MM.1S (cell line): ENCODE results near the gene TMEM150C.

Source experiments
- DNase-seq: peaks from one replicate; pipeline ENCODE4 v3.0.0-alpha.2; 2015
- H2AFZ ChIP-seq: fragments of 300-600 bp; sonication (generic); 2 replicates; pipeline ENCODE4 v1.6.0; 2016; ENCODE audit warnings: antibody characterized with exemption, low read length
- H3F3A ChIP-seq: fragments of 300-600 bp; sonication (generic); 2 replicates; pipeline ENCODE4 v1.6.1; 2016; ENCODE audit warnings: mild to moderate bottlenecking, antibody characterized with exemption, low read length, moderate library complexity, mixed read lengths; ENCODE audit not compliant: insufficient read depth
- H3K27ac ChIP-seq: fragments of 300-600 bp; sonication (generic); 2 replicates; pipeline ENCODE4 v1.5.1; 2016; ENCODE audit warnings: mild to moderate bottlenecking, low read length
- H3K27me3 ChIP-seq: fragments of 300-600 bp; sonication (generic); replicated peaks from 2 replicates; pipeline ENCODE4 v1.6.0; 2016; ENCODE audit warnings: low read length; ENCODE audit not compliant: insufficient read depth
- H3K36me3 ChIP-seq: fragments of 300-600 bp; sonication (generic); replicated peaks from 2 replicates; pipeline ENCODE4 v1.6.1; 2016; ENCODE audit warnings: mild to moderate bottlenecking, low read length, mixed read lengths; ENCODE audit not compliant: insufficient read depth
- H3K4me1 ChIP-seq: fragments of 300-600 bp; sonication (generic); 2 replicates; pipeline ENCODE4 v1.6.1; 2016; ENCODE audit warnings: low read length, mixed read lengths
- H3K4me2 ChIP-seq: fragments of 300-600 bp; sonication (generic); 2 replicates; pipeline ENCODE4 v1.6.0; 2016; ENCODE audit warnings: low read depth, low read length
- H3K4me3 ChIP-seq: fragments of 300-600 bp; sonication (generic); 2 replicates; pipeline ENCODE4 v1.5.1; 2016; ENCODE audit warnings: low read length, mixed read lengths
- H3K79me2 ChIP-seq: fragments of 300-600 bp; sonication (generic); 2 replicates; pipeline ENCODE4 v1.6.1; 2016; ENCODE audit warnings: mixed run types, low read length, mixed read lengths
- H3K9ac ChIP-seq: fragments of 300-600 bp; sonication (generic); 2 replicates; pipeline ENCODE4 v1.6.1; 2016; ENCODE audit warnings: low read length, mixed read lengths
- H3K9me2 ChIP-seq: fragments of 300-600 bp; sonication (generic); replicated peaks from 2 replicates; pipeline ENCODE4 v1.6.1; 2016; ENCODE audit warnings: mild to moderate bottlenecking, low read length, mixed read lengths; ENCODE audit not compliant: insufficient read depth
- H3K9me3 ChIP-seq: fragments of 300-600 bp; sonication (generic); replicated peaks from 2 replicates; pipeline ENCODE4 v1.6.1; 2016; ENCODE audit warnings: mild to moderate bottlenecking, low read length, mixed read lengths; ENCODE audit not compliant: insufficient read depth
- H4K20me1 ChIP-seq: fragments of 300-600 bp; sonication (generic); 2 replicates; pipeline ENCODE4 v1.6.1; 2016; ENCODE audit warnings: mild to moderate bottlenecking, low read length, moderate library complexity, mixed read lengths; ENCODE audit not compliant: insufficient read depth
- EZH2 ChIP-seq: fragments of 300-600 bp; sonication (generic); optimal IDR thresholded peaks from 2 replicates; pipeline ENCODE3; 2017; ENCODE audit warnings: low read depth, mild to moderate bottlenecking, antibody characterized with exemption, low read length, mixed read lengths
- EZH2phosphoT487 ChIP-seq: fragments of 300-600 bp; sonication (generic); IDR thresholded peaks from 2 replicates; pipeline ENCODE4 v1.6.1; 2018; ENCODE audit warnings: antibody characterized with exemption, low read length
- TF ChIP-seq, protein P1 (sequence below): fragments of 300-600 bp; sonication (generic); IDR thresholded peaks from 2 replicates; pipeline ENCODE4 v1.5.1; 2016; ENCODE audit warnings: antibody characterized with exemption, low read length, mixed read lengths

The TMEM150C gene

GRCh38 chr4:82493721-82494425 lies 67.9 kb downstream of the TMEM150C start:
- Histone ChIP-seq H3K36me3 (no peaks in the 10 kb centered on the region), H3K9me3 (no peaks in the 10 kb centered on the region), H3K4me2 (no peak overlapping the region), H4K20me1 (no peaks in the 10 kb centered on the region), H3K27me3 (no peaks in the 10 kb centered on the region), H3K79me2 (no peaks in the 10 kb centered on the region), H3K4me3 (no peak overlapping the region), H3F3A (no peaks in the 10 kb centered on the region), H3K9me2 (no peaks in the 10 kb centered on the region), H2AFZ (no peak overlapping the region), H3K4me1 (no peaks in the 10 kb centered on the region), H3K9ac (no peak overlapping the region), H3K27ac (no peak overlapping the region)
- TF ChIP-seq EZH2 (no peak), EZH2phosphoT487 (no peak)
- TF ChIP-seq, protein P1, sequence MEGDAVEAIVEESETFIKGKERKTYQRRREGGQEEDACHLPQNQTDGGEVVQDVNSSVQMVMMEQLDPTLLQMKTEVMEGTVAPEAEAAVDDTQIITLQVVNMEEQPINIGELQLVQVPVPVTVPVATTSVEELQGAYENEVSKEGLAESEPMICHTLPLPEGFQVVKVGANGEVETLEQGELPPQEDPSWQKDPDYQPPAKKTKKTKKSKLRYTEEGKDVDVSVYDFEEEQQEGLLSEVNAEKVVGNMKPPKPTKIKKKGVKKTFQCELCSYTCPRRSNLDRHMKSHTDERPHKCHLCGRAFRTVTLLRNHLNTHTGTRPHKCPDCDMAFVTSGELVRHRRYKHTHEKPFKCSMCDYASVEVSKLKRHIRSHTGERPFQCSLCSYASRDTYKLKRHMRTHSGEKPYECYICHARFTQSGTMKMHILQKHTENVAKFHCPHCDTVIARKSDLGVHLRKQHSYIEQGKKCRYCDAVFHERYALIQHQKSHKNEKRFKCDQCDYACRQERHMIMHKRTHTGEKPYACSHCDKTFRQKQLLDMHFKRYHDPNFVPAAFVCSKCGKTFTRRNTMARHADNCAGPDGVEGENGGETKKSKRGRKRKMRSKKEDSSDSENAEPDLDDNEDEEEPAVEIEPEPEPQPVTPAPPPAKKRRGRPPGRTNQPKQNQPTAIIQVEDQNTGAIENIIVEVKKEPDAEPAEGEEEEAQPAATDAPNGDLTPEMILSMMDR, result no peak
- DNase-seq, result no peak

DNA sequence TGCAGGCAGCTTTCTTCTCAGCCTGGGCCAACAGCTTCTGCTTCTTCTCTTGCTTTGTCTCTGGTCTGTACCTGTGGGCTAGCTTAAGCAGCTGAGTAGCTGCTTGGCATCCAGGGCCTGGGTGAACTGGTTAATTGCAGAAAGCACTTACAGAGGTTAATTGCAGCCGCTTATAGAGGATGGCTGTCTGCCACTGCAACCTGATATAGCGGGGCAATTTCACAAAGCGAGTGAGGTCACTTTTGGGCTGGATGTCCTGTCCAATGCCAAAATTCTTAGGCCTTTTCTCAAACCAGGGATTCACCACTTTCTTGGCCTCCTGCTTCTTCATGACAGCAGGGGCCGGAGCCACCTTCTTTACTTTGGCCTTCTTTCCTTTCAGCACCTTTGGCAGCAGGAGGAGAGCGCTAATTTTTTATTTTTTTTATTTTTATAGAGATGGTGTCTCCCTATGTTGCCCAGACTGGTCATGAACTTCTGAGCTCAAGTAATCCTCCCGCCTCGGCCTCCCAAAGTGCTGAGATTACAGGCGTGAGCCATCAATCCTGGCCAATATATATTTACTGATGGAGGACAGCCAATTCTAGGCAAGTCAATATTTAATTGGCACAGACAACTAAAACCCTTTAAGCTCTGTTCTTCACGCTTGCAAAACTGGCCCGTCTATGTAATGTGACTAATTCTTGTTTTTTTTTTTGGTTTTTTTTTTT lies 70.4 kb downstream of the TMEM150C start:
- H3K9me3 ChIP-seq, result no peaks in the 10 kb centered on the region

GRCh38 chr4:82489987-82490386 lies 71.8 kb downstream of the TMEM150C start:
- Histone ChIP-seq H3F3A (no peaks in the 10 kb centered on the region), H3K79me2 (no peaks in the 10 kb centered on the region), H3K9ac (no peak overlapping the region), H3K4me1 (no peaks in the 10 kb centered on the region), H3K4me3 (no peak overlapping the region), H3K4me2 (no peak overlapping the region), H2AFZ (no peak overlapping the region), H3K9me2 (no peaks in the 10 kb centered on the region), H4K20me1 (no peaks in the 10 kb centered on the region), H3K27ac (no peak overlapping the region), H3K27me3 (no peaks in the 10 kb centered on the region), H3K36me3 (no peaks in the 10 kb centered on the region), H3K9me3 (no peaks in the 10 kb centered on the region)
- TF ChIP-seq EZH2phosphoT487 (no peak), EZH2 (no peak)
- TF ChIP-seq, protein P1, result no peak
- DNase-seq, result no peak

More for the DNA sequence above, 70.4 kb downstream of the TMEM150C start:
- no peak for DNase-seq
- Histone ChIP-seq H3K36me3 (no peaks in the 10 kb centered on the region), H2AFZ (no peak overlapping the region), H3K27ac (no peak overlapping the region), H3K4me1 (no peaks in the 10 kb centered on the region), H3F3A (no peaks in the 10 kb centered on the region), H3K27me3 (no peaks in the 10 kb centered on the region), H3K4me2 (no peak overlapping the region), H4K20me1 (no peaks in the 10 kb centered on the region), H3K9me2 (no peaks in the 10 kb centered on the region), H3K79me2 (no peaks in the 10 kb centered on the region), H3K9ac (no peak overlapping the region), H3K4me3 (no peak overlapping the region)
- no peak for TF ChIP-seq EZH2
- TF ChIP-seq EZH2phosphoT487, result no peak
- TF ChIP-seq, protein P1, result no peak
